HUES6 (cell line): Measurements from ENCODE around the gene C19orf44.
A peak's percentile ranks its signal among the peaks of the same experiment; 100 is the strongest.
"Not testable (repeated sequence)": the region's sequence is repeated elsewhere in the genome, so short reads cannot be mapped to it uniquely, and the experiment has no call there.

Source experiments
- H3K27ac ChIP-seq: 2 replicates; pipeline ENCODE4 v1.7.0; 2013; ENCODE audit warnings: low read depth, mild to moderate bottlenecking, low read length, inconsistent platforms
- H3K27me3 ChIP-seq: 2 replicates; pipeline ENCODE4 v1.6.1; 2013; ENCODE audit warnings: low read length; ENCODE audit not compliant: control insufficient read depth, insufficient read depth
- H3K36me3 ChIP-seq: 2 replicates; pipeline ENCODE4 v1.6.1; 2013; ENCODE audit warnings: low read length; ENCODE audit not compliant: control insufficient read depth, insufficient read depth
- H3K4me1 ChIP-seq: 2 replicates; pipeline ENCODE4 v1.6.1; 2013; ENCODE audit warnings: low read length; ENCODE audit not compliant: control insufficient read depth, insufficient read depth
- H3K4me3 ChIP-seq: 2 replicates; pipeline ENCODE4 v1.5.1; 2013; ENCODE audit warnings: low read depth, low read length
- H3K9ac ChIP-seq: one replicate; pipeline ENCODE4 v1.6.1; 2013; ENCODE audit warnings: mild to moderate bottlenecking, low read length
- H3K9me3 ChIP-seq: 2 replicates; pipeline ENCODE4 v1.6.1; 2013; ENCODE audit warnings: low read depth, low read length; ENCODE audit not compliant: control insufficient read depth, insufficient read depth

The C19orf44 gene

GRCh38 chr19:16495982-16496612 is at the start of gene C19orf44, which contains the start of gene CALR3:
Gene C19orf44, plus strand, starts transcription at chr19:16496394. Its CDS starts 4,399 bp downstream, at chr19:16500793.
Gene CALR3, minus strand, starts transcription at chr19:16496167. Its CDS starts 38 bp downstream, at chr19:16496129.
- Histone ChIP-seq H3K27ac (peak within 1 kb of the TSS; percentile 67; the same call in 1 of the 2 replicates), H3K4me3 (peak within 1 kb of the TSS; percentile 85), H3K4me1 (peaks cover 10% of the 10 kb centered on the region; the same call in 1 of the 2 replicates), H3K27me3 (no peaks in the 10 kb centered on the region), H3K9ac (peak within 1 kb of the TSS; percentile 54), H3K36me3 (no peaks in the 10 kb centered on the region), H3K9me3 (no peaks in the 10 kb centered on the region)

- H3K36me3 ChIP-seq = 0 out of 2 replicates have a peak, but pooled peaks cover 4% of the 10 kb centered on the region
- H3K4me1 ChIP-seq = peaks cover 26% of the 10 kb centered on the region
- no peak overlapping the region for H3K27ac ChIP-seq
- no peak overlapping the region for H3K4me3 ChIP-seq
- no peak overlapping the region for H3K9ac ChIP-seq
- no peaks in the 10 kb centered on the region for H3K27me3 ChIP-seq
- no peaks in the 10 kb centered on the region for H3K9me3 ChIP-seq
Measured at GRCh38 chr19:16446724-16447368, 49.3 kb upstream of the C19orf44 start.

GRCh38 chr19:16448872-16449271 is 47.3 kb upstream of the C19orf44 start:
- H3K9ac ChIP-seq, H3K9me3 ChIP-seq, H3K4me3 ChIP-seq, H3K27me3 ChIP-seq, H3K27ac ChIP-seq, H3K36me3 ChIP-seq: not testable (repeated sequence)
- peaks cover 18% of the 10 kb centered on the region for H3K4me1 ChIP-seq

GRCh38 chr19:16449330-16449961 is 46.7 kb upstream of the C19orf44 start:
- Histone ChIP-seq H3K4me3 (no peak overlapping the region), H3K27me3 (no peaks in the 10 kb centered on the region), H3K27ac (no peak overlapping the region), H3K4me1 (peaks cover 23% of the 10 kb centered on the region), H3K9ac (no peak overlapping the region), H3K9me3 (no peaks in the 10 kb centered on the region), H3K36me3 (0 out of 2 replicates have a peak, but pooled peaks cover 4% of the 10 kb centered on the region)

- Histone ChIP-seq H3K9ac (no peak overlapping the region), H3K4me3 (no peak overlapping the region), H3K27me3 (no peaks in the 10 kb centered on the region), H3K27ac (no peak overlapping the region), H3K36me3 (no peaks in the 10 kb centered on the region), H3K4me1 (peaks cover 18% of the 10 kb centered on the region), H3K9me3 (no peaks in the 10 kb centered on the region)
Measured at GRCh38 chr19:16452325-16452724, 43.9 kb upstream of the C19orf44 start.

- H3K4me3 ChIP-seq = no peak overlapping the region
- H3K36me3 ChIP-seq = no peaks in the 10 kb centered on the region
- peaks cover 39% of the 10 kb centered on the region for H3K4me1 ChIP-seq
- no peaks in the 10 kb centered on the region for H3K27me3 ChIP-seq
- no peak overlapping the region for H3K27ac ChIP-seq
- H3K9me3 ChIP-seq = no peaks in the 10 kb centered on the region
- H3K9ac ChIP-seq = no peak overlapping the region
Measured at GRCh38 chr19:16454351-16454918, 41.8 kb upstream of the C19orf44 start.

GRCh38 chr19:16455489-16455888 is 40.7 kb upstream of the C19orf44 start:
- Histone ChIP-seq H3K4me1 (peaks cover 44% of the 10 kb centered on the region), H3K27me3 (no peaks in the 10 kb centered on the region), H3K36me3 (no peaks in the 10 kb centered on the region), H3K9me3 (no peaks in the 10 kb centered on the region), H3K9ac (no peak overlapping the region), H3K4me3 (no peak overlapping the region), H3K27ac (no peak overlapping the region)

GRCh38 chr19:16456652-16457194 is 39.5 kb upstream of the C19orf44 start:
- Histone ChIP-seq H3K27me3 (no peaks in the 10 kb centered on the region), H3K9ac (peak overlapping the region; percentile 22), H3K27ac (peak overlapping the region; percentile 28; the same call in 1 of the 2 replicates), H3K4me1 (peaks cover 44% of the 10 kb centered on the region), H3K4me3 (no peak overlapping the region), H3K9me3 (no peaks in the 10 kb centered on the region), H3K36me3 (no peaks in the 10 kb centered on the region)

GRCh38 chr19:16457195-16457953 is 38.8 kb upstream of the C19orf44 start:
- Histone ChIP-seq H3K9me3 (no peaks in the 10 kb centered on the region), H3K36me3 (no peaks in the 10 kb centered on the region), H3K27ac (peak overlapping the region; percentile 28; the same call in 1 of the 2 replicates), H3K4me1 (peaks cover 44% of the 10 kb centered on the region), H3K27me3 (no peaks in the 10 kb centered on the region), H3K9ac (peak overlapping the region; percentile 29), H3K4me3 (no peak overlapping the region)

GRCh38 chr19:16457954-16458331 is 38.3 kb upstream of the C19orf44 start:
- H3K9me3 ChIP-seq = no peaks in the 10 kb centered on the region
- peaks cover 44% of the 10 kb centered on the region for H3K4me1 ChIP-seq
- H3K27me3 ChIP-seq = no peaks in the 10 kb centered on the region
- H3K27ac ChIP-seq = peak overlapping the region; percentile 28; the same call in 1 of the 2 replicates
- H3K9ac ChIP-seq = peak overlapping the region; percentile 29
- H3K4me3 ChIP-seq = no peak overlapping the region
- H3K36me3 ChIP-seq = no peaks in the 10 kb centered on the region
